ENCODE data around the gene GAN. TPM values are rescaled to one million over a fixed set of nuclear protein-coding genes. Genes with fewer than 3 reads are reported as not detected.

Gene GAN
- total RNA-seq, 4 donors from 2014 or later = 12.9 to 378 (median 14.7) TPM

DNA sequence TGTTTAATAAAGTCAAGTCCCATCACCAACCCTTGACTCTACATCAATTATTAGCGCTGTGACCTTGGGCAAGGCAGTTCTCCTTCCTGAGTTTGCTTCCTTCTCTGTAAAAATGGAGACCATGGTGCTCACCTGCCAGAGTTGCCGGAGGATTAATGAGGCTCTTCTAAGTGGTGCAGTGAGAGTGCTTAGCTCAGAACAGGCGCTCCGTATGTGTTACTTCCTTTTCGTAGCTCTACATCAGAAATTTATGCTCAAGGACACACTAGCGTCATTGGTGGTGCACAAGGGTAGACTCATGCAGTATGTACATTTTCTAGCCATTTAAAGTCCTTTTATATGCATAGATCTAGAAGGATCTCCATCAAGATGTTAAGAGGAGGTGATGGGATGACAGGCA lies 112.5 kb downstream of the GAN start:
- WGBS, 2 donors (ENCODE audit: low coverage in 1 of 2) = 83 to 89% methylated on average over 4 to 6 of the region's 6 CpGs
- in situ Hi-C loops (cut with MboI; ENCODE audit: low pct_ligation_motif_present in 1 of 4, low pct_unique_long_range_greater_than_20kb in 1 of 4, low sequenced_read_pairs in 3 of 4) = no loop called here
- peaks cover 0 to 1% of the 10 kb centered on the region in 2 donors for H3K9me3 ChIP-seq
- H3K27ac ChIP-seq = no peak overlapping the region
- TF ChIP-seq EP300 (IDR thresholded peaks at IDR 0.05; ENCODE audit: low read depth) = no peak
- TF ChIP-seq POLR2A (IDR thresholded peaks at IDR 0.05) = no peak
- no peak for TF ChIP-seq POLR2AphosphoS5 (IDR thresholded peaks at IDR 0.05)
- TF ChIP-seq, protein P1, sequence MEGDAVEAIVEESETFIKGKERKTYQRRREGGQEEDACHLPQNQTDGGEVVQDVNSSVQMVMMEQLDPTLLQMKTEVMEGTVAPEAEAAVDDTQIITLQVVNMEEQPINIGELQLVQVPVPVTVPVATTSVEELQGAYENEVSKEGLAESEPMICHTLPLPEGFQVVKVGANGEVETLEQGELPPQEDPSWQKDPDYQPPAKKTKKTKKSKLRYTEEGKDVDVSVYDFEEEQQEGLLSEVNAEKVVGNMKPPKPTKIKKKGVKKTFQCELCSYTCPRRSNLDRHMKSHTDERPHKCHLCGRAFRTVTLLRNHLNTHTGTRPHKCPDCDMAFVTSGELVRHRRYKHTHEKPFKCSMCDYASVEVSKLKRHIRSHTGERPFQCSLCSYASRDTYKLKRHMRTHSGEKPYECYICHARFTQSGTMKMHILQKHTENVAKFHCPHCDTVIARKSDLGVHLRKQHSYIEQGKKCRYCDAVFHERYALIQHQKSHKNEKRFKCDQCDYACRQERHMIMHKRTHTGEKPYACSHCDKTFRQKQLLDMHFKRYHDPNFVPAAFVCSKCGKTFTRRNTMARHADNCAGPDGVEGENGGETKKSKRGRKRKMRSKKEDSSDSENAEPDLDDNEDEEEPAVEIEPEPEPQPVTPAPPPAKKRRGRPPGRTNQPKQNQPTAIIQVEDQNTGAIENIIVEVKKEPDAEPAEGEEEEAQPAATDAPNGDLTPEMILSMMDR (IDR thresholded peaks at IDR 0.05) = no peak
- intact Hi-C loops (cut with DNase I; ENCODE audit: low total_unique reads) = no loop called here
- no peaks in the 10 kb centered on the region for H3K36me3 ChIP-seq
- no peaks in the 10 kb centered on the region for H3K27me3 ChIP-seq
- DNase-seq = no peak
- H3K4me1 ChIP-seq = peaks cover 0 to 12% (median 0%) of the 10 kb centered on the region in 4 donors
- no peak overlapping the region for H3K4me3 ChIP-seq

DNA sequence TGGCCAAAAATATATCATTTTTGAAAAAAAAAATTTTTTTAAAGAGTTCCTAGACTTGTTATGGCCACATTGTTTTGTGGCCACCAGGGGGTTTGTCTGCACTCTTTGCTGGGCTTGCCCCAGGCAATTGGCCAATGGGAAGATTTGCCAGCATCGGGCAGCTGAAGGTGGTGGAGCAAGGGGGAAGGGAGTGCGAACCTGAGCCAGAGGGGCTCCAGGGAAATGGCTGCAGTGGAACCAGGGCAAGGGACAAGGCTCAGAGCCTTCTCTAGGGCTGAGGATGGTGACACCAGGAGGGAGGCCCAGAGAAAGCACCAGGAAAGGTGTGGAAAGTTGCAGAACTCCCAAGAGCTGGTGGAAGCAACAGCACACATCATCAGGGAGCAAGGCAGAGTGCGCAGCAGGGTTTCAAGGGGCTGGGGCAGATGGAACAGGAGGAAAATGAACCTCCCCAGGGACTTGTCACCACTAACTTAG lies 114.3 kb downstream of the GAN start:
- Histone ChIP-seq H3K4me3 (no peak overlapping the region), H3K27me3 (no peaks in the 10 kb centered on the region), H3K4me1 (peaks cover 0 to 12% (median 0%) of the 10 kb centered on the region in 4 donors), H3K9me3 (no peaks in the 10 kb centered on the region), H3K36me3 (no peaks in the 10 kb centered on the region), H3K27ac (no peak overlapping the region)
- intact Hi-C loops (cut with DNase I; ENCODE audit: low total_unique reads) (no loop called here), in situ Hi-C loops (cut with MboI; ENCODE audit: low pct_ligation_motif_present in 1 of 4, low pct_unique_long_range_greater_than_20kb in 1 of 4, low sequenced_read_pairs in 3 of 4) (no loop called here)
- 62% methylated on average over 3 of the region's 3 CpGs; no CpG with 5 or more reads in 1 of the 2 donors for WGBS, 2 donors (ENCODE audit: low coverage in 1 of 2)
- DNase-seq = peak; percentile 53
- TF ChIP-seq POLR2A (IDR thresholded peaks at IDR 0.05) (no peak), EP300 (IDR thresholded peaks at IDR 0.05; ENCODE audit: low read depth) (no peak), POLR2AphosphoS5 (IDR thresholded peaks at IDR 0.05) (no peak)
- TF ChIP-seq, protein P1 (IDR thresholded peaks at IDR 0.05) = peak; percentile 44 to 55 (median 53)

DNA sequence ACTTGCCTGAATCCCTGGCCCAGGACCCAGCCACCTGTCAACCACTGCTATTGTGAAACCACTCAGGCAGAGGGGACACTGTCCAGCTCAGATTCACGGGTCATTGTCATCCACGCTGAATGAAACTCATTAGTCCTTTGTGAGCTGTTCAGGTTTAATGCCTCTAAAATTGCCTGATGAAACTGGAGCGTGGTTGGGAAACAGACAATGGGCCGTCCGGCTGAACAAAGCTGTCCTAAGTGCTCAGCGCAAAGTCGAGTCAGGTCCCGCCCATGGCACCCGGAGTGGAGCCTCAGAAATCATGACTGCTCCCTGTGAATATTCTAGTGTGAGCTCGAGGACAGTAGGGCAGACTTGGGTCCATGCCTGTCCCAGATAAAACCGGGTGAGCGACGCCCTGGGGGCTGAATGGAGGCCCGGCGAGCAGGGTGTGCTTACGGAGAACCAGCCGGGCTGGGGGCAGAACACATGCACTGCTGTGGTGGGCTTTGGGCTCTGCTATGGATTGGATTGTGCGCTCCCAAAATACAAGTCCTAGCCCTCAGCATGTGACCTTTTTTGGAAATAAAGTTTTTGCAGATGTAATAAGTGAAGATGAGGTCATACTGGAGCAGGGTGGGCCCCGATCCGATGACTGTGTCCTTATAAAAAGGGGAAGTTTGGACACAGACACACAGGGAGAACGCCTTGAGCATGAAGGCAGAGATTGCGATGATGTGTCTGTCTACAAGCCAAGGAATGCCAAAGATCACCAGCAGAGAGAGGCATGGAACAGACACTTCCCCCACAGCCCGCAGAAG lies 117.0 kb downstream of the GAN start:
- Histone ChIP-seq H3K9me3 (no peaks in the 10 kb centered on the region), H3K4me3 (no peak overlapping the region), H3K27me3 (no peaks in the 10 kb centered on the region), H3K4me1 (peaks cover 0 to 12% (median 0%) of the 10 kb centered on the region in 4 donors), H3K27ac (peak overlapping the region in 2 of 4 donors; percentile 7 to 25), H3K36me3 (no peaks in the 10 kb centered on the region)
- WGBS, 2 donors (ENCODE audit: low coverage in 1 of 2) = 80 to 94% methylated on average over 2 to 23 of the region's 23 CpGs
- TF ChIP-seq POLR2A (IDR thresholded peaks at IDR 0.05) (no peak), EP300 (IDR thresholded peaks at IDR 0.05; ENCODE audit: low read depth) (no peak), POLR2AphosphoS5 (IDR thresholded peaks at IDR 0.05) (no peak)
- TF ChIP-seq, protein P1 (IDR thresholded peaks at IDR 0.05) = no peak
- intact Hi-C loops (cut with DNase I; ENCODE audit: low total_unique reads) (no loop called here), in situ Hi-C loops (cut with MboI; ENCODE audit: low pct_ligation_motif_present in 1 of 4, low pct_unique_long_range_greater_than_20kb in 1 of 4, low sequenced_read_pairs in 3 of 4) (no loop called here)
- DNase-seq = no peak

DNA sequence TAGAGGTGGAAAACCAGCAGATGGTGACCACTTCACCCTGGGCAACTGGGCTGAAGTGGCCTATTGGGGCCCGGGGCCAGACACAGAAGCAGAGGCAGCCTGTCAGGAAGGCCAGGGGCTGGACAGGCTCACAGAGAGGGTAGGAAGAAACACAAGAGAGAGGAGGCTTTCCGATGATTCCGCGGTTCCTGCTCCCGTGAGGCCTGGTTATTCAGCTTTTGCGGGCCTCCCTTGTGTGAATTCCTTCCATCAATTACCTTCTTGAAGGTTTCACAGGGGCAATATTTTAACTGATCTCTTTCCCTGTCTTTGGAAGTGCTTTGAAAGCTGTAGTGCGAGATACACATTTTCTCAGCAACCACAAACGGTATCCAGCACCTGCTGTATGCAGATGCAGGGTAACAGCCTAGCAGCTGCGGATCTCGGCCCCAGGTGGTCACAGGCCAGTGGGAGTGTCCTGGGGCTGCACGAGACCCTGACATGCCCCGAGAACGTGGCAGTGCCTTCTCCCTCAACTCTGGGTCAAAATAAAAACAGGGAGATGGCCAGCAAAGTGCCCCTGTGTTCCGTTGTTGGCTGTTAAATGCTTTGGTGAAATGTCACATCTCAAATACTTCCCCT lies 118.3 kb downstream of the GAN start:
- Histone ChIP-seq H3K27me3 (peaks cover 3% of the 10 kb centered on the region), H3K36me3 (no peaks in the 10 kb centered on the region), H3K9me3 (no peaks in the 10 kb centered on the region), H3K4me1 (peaks cover 0 to 12% (median 0%) of the 10 kb centered on the region in 4 donors), H3K27ac (peak overlapping the region in 1 of 4 donors; percentile 5), H3K4me3 (no peak overlapping the region)
- intact Hi-C loops (cut with DNase I; ENCODE audit: low total_unique reads) = no loop called here
- in situ Hi-C loops (cut with MboI; ENCODE audit: low pct_ligation_motif_present in 1 of 4, low pct_unique_long_range_greater_than_20kb in 1 of 4, low sequenced_read_pairs in 3 of 4) = no loop called here
- no peak for DNase-seq
- TF ChIP-seq, protein P1 (IDR thresholded peaks at IDR 0.05) = no peak
- TF ChIP-seq POLR2A (IDR thresholded peaks at IDR 0.05) (no peak), EP300 (IDR thresholded peaks at IDR 0.05; ENCODE audit: low read depth) (no peak), POLR2AphosphoS5 (IDR thresholded peaks at IDR 0.05) (no peak)
- WGBS, 2 donors (ENCODE audit: low coverage in 1 of 2) = 75 to 91% methylated on average over 4 to 14 of the region's 14 CpGs

Data from transverse colon (tissue), 4 donors.